ENCODE results near the gene SORL1. TPM values are rescaled to one million over a fixed set of nuclear protein-coding genes. Genes with fewer than 3 reads are reported as not detected.

Gene SORL1
- total RNA-seq, 1 experiment from 2014 or later = 4.9 TPM

- no peak for DNase-seq (ENCODE audit: low read depth)
Measured at GRCh38 chr11:121451178-121451985, 732 bp upstream of the SORL1 start.

GRCh38 chr11:121452609-121453150 is 566 bp downstream of the SORL1 start, which contains the start of gene SORL1-AS1:
Gene SORL1-AS1, minus strand, starts transcription at chr11:121452967.
- no peak for DNase-seq (ENCODE audit: low read depth)

GRCh38 chr11:121453589-121454299 is 1.6 kb downstream of the SORL1 start:
- DNase-seq (ENCODE audit: low read depth) = no peak

GRCh38 chr11:121455115-121455514 is 3.0 kb downstream of the SORL1 start:
- DNase-seq (ENCODE audit: low read depth) = no peak

- no peak for DNase-seq (ENCODE audit: low read depth)
Measured at GRCh38 chr11:121456151-121456550, 4.0 kb downstream of the SORL1 start.

GRCh38 chr11:121456816-121457431 is 4.8 kb downstream of the SORL1 start:
- no peak for DNase-seq (ENCODE audit: low read depth)

GRCh38 chr11:121458551-121458950 is 6.4 kb downstream of the SORL1 start:
- DNase-seq (ENCODE audit: low read depth) = no peak

- no peak for DNase-seq (ENCODE audit: low read depth)
Measured at GRCh38 chr11:121459413-121460017, 7.4 kb downstream of the SORL1 start.

- no peak for DNase-seq (ENCODE audit: low read depth)
Measured at GRCh38 chr11:121460941-121461514, 8.9 kb downstream of the SORL1 start.

- no peak for DNase-seq (ENCODE audit: low read depth)
Measured at GRCh38 chr11:121461843-121462242, 9.7 kb downstream of the SORL1 start.

- no peak for DNase-seq (ENCODE audit: low read depth)
Measured at GRCh38 chr11:121463689-121464335, 11.7 kb downstream of the SORL1 start.

GRCh38 chr11:121464352-121464946 is 12.3 kb downstream of the SORL1 start:
- DNase-seq (ENCODE audit: low read depth) = peak; percentile 97

- no peak for DNase-seq (ENCODE audit: low read depth)
Measured at GRCh38 chr11:121465709-121466062, 13.6 kb downstream of the SORL1 start.

- DNase-seq (ENCODE audit: low read depth) = peak; percentile 95
Measured at GRCh38 chr11:121466063-121466794, 14.1 kb downstream of the SORL1 start.

- no peak for DNase-seq (ENCODE audit: low read depth)
Measured at GRCh38 chr11:121467471-121467870, 15.4 kb downstream of the SORL1 start.

- DNase-seq (ENCODE audit: low read depth) = no peak
Measured at GRCh38 chr11:121467965-121468364, 15.9 kb downstream of the SORL1 start.

GRCh38 chr11:121469910-121470309 is 17.8 kb downstream of the SORL1 start:
- no peak for DNase-seq (ENCODE audit: low read depth)

GRCh38 chr11:121471167-121471566 is 19.1 kb downstream of the SORL1 start:
- no peak for DNase-seq (ENCODE audit: low read depth)

GRCh38 chr11:121472312-121472711 is 20.2 kb downstream of the SORL1 start:
- DNase-seq (ENCODE audit: low read depth) = no peak

Measured in HT1080 (cell line).